Muscle layer of duodenum (tissue), 2 donors: ENCODE data around the gene GRIA1.

Experiments
- H3K27ac ChIP-seq: one replicate; pipeline ENCODE4 v1.7.0; 2013; ENCODE audit warnings: mild to moderate bottlenecking, low read length
- H3K27me3 ChIP-seq: one replicate; pipeline ENCODE4 v1.7.0; 2013; ENCODE audit warnings: low read depth, mild to moderate bottlenecking, control low read depth, low read length
- H3K36me3 ChIP-seq, 2 donors: one replicate each; pipeline ENCODE4 v1.7.0; 2013; ENCODE audit warnings: low read length in 2 of 2, control low read depth in 1 of 2, mild to moderate bottlenecking in 1 of 2; ENCODE audit not compliant: insufficient read depth in 2 of 2, control insufficient read depth in 1 of 2
- H3K4me1 ChIP-seq, 2 donors: one replicate each; pipeline ENCODE4 v1.7.0; 2013; ENCODE audit warnings: low read length in 2 of 2, mild to moderate bottlenecking in 2 of 2, control low read depth in 1 of 2, moderate library complexity in 1 of 2; ENCODE audit not compliant: insufficient read depth in 2 of 2, control insufficient read depth in 1 of 2
- H3K4me3 ChIP-seq, 2 donors: one replicate each; pipeline ENCODE4 v1.7.0; 2013; ENCODE audit warnings: low read length in 2 of 2, low read depth in 1 of 2, mild to moderate bottlenecking in 1 of 2
- H3K9me3 ChIP-seq, 2 donors: one replicate each; pipeline ENCODE4 v1.7.0; 2013; ENCODE audit warnings: low read length in 2 of 2, control low read depth in 1 of 2, mild to moderate bottlenecking in 1 of 2; ENCODE audit not compliant: control insufficient read depth in 1 of 2
- donor health status: healthy.

The GRIA1 gene

GRCh38 chr5:153525536-153525935 lies 35.1 kb downstream of the GRIA1 start:
- Histone ChIP-seq H3K9me3 (no peaks in the 10 kb centered on the region), H3K4me1 (peaks cover 0 to 18% of the 10 kb centered on the region in 2 donors), H3K36me3 (no peaks in the 10 kb centered on the region), H3K27ac (no peak overlapping the region), H3K27me3 (no peaks in the 10 kb centered on the region), H3K4me3 (no peak overlapping the region)

- no peaks in the 10 kb centered on the region for H3K9me3 ChIP-seq
- H3K4me1 ChIP-seq, result no peaks in the 10 kb centered on the region
- no peak overlapping the region for H3K27ac ChIP-seq
- H3K27me3 ChIP-seq, result no peaks in the 10 kb centered on the region
- H3K36me3 ChIP-seq, result no peaks in the 10 kb centered on the region
- no peak overlapping the region for H3K4me3 ChIP-seq
These were observed 40.1 kb downstream of the GRIA1 start for GRCh38 chr5:153530357-153531143.

- Histone ChIP-seq H3K4me1 (no peaks in the 10 kb centered on the region), H3K4me3 (no peak overlapping the region), H3K27ac (no peak overlapping the region), H3K27me3 (no peaks in the 10 kb centered on the region), H3K36me3 (no peaks in the 10 kb centered on the region), H3K9me3 (no peaks in the 10 kb centered on the region)
These were observed 43.1 kb downstream of the GRIA1 start for GRCh38 chr5:153533546-153533945.

- Histone ChIP-seq H3K27ac (no peak overlapping the region), H3K27me3 (no peaks in the 10 kb centered on the region), H3K9me3 (no peaks in the 10 kb centered on the region), H3K36me3 (no peaks in the 10 kb centered on the region), H3K4me3 (no peak overlapping the region), H3K4me1 (no peaks in the 10 kb centered on the region)
These were observed 43.6 kb downstream of the GRIA1 start for GRCh38 chr5:153534102-153534501.

GRCh38 chr5:153537207-153537606 lies 46.7 kb downstream of the GRIA1 start:
- Histone ChIP-seq H3K27ac (no peak overlapping the region), H3K4me3 (no peak overlapping the region), H3K27me3 (no peaks in the 10 kb centered on the region), H3K36me3 (no peaks in the 10 kb centered on the region), H3K4me1 (no peaks in the 10 kb centered on the region), H3K9me3 (no peaks in the 10 kb centered on the region)

- H3K36me3 ChIP-seq, result no peaks in the 10 kb centered on the region
- no peak overlapping the region for H3K4me3 ChIP-seq
- no peak overlapping the region for H3K27ac ChIP-seq
- H3K27me3 ChIP-seq, result no peaks in the 10 kb centered on the region
- H3K4me1 ChIP-seq, result no peaks in the 10 kb centered on the region
- H3K9me3 ChIP-seq, result no peaks in the 10 kb centered on the region
These were observed 49.5 kb downstream of the GRIA1 start for GRCh38 chr5:153539983-153540382.

- Histone ChIP-seq H3K4me3 (no peak overlapping the region), H3K36me3 (no peaks in the 10 kb centered on the region), H3K9me3 (no peaks in the 10 kb centered on the region), H3K27me3 (no peaks in the 10 kb centered on the region), H3K27ac (no peak overlapping the region), H3K4me1 (no peaks in the 10 kb centered on the region)
These were observed 52.1 kb downstream of the GRIA1 start for GRCh38 chr5:153542536-153542935.

GRCh38 chr5:153543288-153543687 lies 52.8 kb downstream of the GRIA1 start:
- Histone ChIP-seq H3K27ac (no peak overlapping the region), H3K36me3 (no peaks in the 10 kb centered on the region), H3K4me3 (no peak overlapping the region), H3K27me3 (no peaks in the 10 kb centered on the region), H3K9me3 (no peaks in the 10 kb centered on the region), H3K4me1 (no peaks in the 10 kb centered on the region)

GRCh38 chr5:153543959-153544470 lies 53.5 kb downstream of the GRIA1 start:
- Histone ChIP-seq H3K4me3 (no peak overlapping the region), H3K27me3 (no peaks in the 10 kb centered on the region), H3K27ac (no peak overlapping the region), H3K4me1 (no peaks in the 10 kb centered on the region), H3K36me3 (no peaks in the 10 kb centered on the region), H3K9me3 (no peaks in the 10 kb centered on the region)

GRCh38 chr5:153544706-153545105 lies 54.2 kb downstream of the GRIA1 start:
- Histone ChIP-seq H3K4me1 (no peaks in the 10 kb centered on the region), H3K4me3 (no peak overlapping the region), H3K27me3 (no peaks in the 10 kb centered on the region), H3K36me3 (no peaks in the 10 kb centered on the region), H3K27ac (no peak overlapping the region), H3K9me3 (no peaks in the 10 kb centered on the region)

GRCh38 chr5:153546566-153546965 lies 56.1 kb downstream of the GRIA1 start:
- Histone ChIP-seq H3K9me3 (no peaks in the 10 kb centered on the region), H3K27ac (no peak overlapping the region), H3K36me3 (no peaks in the 10 kb centered on the region), H3K27me3 (no peaks in the 10 kb centered on the region), H3K4me1 (peaks cover 3 to 4% of the 10 kb centered on the region in 2 donors), H3K4me3 (no peak overlapping the region)
